GM19455 (cell line): ENCODE results near the gene PRKAG2.

Experiments
- ATAC-seq: cut with Tn5 transposase; IDR thresholded peaks from one replicate; pipeline ENCODE4 v1.9.1; 2021; ENCODE audit not compliant: unreplicated experiment

Gene PRKAG2

DNA sequence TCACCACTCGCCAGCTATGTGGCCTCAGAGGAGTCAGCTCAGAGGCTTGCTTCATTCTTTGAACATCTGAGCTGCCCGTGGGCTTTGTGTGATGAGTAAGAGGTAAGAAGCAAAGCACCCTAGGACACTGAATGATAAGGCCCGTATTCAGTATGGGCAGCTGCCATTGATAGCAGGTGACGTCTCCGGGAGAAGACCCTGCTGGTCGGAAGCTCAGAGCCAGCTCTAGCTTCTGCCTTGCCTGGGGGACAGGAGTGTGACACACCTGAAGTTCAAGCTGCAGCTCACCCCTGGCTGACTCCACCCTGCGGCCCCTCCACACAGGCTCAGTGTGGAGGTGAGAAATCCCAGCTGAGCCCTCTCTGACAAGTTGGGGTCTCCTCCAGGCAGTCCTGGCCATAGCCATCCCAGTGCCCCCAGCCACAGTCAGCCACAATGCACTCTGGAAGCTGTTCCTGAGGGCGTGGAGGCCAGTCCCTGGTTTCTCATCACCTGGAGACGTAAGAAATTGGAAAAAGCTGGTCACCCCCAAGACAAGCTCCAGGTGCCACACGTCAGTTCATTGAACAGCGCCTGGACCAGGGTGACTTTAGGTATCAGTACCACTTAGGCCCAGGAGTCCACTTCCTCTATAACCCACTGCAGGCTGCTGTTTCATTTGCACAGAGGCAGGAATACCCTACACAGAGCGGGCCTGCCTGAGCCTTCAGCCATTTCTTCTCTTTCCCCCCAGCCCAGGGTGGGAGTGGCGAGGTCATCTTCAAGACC, 192.3 kb downstream of the PRKAG2 start:
- ATAC-seq: no peak

DNA sequence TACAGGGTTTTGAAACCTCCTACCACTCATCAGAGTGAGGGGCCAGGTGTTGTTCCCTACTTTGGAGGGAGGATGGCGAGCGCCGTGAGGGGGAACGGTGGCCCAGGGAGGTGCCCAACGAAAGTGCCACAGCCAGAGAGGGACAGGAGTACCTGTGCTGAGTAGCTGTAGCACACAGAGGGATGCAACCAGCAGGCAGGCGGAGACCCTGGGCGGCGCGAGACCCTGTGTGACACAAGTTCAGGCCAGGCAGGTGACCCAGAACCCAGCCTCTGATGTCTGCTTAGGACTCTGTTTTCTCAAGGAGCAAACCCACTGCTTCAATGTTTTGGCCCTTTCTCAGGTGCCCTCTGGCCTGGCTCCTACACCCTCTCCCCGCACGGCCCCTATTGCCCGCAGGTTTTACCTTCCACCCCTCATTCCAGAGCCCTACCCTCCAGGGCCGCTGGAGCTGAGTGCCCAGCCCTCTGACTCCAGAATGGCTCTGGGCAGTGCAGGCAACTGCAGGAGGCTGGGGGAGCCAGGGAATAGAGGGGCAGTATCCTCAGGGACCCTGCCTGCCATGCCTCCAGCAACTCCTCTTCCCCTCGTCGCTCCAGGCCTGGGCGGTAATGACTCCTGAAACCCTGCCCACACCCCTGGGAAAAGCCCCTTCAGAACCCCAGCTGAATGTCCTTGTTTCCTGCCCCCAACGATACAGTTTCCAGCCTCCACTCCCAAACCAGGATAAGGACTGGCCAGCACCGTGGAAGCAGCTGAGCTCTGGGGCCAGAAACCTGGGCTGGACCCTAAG, 193.1 kb downstream of the PRKAG2 start:
- no peak for ATAC-seq

DNA sequence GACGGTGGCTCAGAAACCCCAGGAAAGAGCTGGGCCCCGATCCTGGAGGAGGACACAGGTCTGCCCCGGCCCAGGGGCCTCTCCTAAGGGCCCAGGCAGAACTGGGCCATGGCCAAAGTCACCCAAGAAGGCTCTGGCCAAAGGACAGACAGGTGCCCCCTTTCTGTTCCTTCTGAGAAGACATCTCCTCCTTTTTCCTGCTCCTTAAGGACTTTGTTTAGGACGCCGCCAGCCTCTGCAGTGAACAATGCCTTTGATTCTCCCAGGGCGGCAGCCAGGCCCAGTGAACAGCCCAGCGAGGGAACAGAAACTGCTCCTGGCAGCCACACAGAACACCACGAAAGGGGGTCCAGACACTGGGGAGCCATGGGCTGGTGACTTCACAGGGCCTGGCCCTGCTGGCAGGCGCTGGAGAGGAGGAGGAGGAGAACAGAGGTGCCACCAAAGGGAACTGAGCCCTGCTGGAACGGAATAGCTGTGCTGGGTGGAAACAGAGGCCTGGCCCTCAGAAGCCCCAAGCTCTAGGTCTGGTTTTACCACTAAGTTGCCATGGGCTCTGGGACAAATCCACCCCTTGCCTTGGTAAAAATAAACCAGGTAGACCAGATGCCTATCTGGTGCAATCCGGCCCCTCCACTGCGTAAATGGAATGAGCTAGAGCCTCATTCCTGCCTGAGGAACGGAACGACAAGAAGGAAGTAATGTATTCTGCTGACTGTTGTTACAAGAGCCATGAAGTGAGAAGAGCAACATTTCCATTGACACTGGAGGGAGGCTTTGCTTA, 193.9 kb downstream of the PRKAG2 start:
- ATAC-seq: no peak

DNA sequence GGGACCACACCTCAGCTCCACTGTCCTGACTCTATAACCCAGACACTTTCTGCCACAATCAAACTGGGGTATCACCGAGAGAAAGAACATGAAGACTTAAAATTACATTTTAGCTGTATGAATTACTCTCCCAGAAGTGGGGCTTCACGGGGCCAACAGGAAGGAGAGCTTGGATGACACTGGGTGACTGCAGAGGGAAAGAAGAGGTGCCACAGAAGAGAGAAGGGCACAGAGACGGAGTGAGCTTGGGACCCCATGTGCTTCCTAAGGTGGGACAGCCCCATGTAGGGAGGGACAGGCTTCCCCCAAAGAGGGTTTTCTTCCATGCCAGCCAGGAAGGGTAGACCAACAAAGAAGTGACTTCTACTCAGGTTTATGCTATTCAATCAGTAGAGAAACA, 195.2 kb downstream of the PRKAG2 start:
- no peak for ATAC-seq

DNA sequence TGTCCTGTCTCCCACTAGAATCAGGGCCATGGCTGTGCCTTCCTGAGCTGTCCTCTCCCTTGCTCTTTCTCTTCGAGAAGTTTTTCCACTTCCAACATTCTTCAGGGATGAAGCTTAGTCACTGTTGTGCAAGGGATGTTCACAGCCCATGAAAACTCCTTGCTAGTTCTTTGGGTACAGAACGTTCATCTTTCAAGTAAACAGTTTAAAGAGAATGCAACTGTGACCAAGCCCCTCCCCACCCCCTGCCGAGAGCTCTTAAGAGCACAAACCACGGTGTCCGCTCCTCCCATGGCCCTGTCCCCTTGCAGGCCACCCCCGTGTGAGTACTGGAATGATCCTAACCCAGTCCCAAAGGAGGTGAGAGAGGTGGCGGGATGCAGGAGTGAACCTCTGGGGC, 196.1 kb downstream of the PRKAG2 start:
- no peak for ATAC-seq

DNA sequence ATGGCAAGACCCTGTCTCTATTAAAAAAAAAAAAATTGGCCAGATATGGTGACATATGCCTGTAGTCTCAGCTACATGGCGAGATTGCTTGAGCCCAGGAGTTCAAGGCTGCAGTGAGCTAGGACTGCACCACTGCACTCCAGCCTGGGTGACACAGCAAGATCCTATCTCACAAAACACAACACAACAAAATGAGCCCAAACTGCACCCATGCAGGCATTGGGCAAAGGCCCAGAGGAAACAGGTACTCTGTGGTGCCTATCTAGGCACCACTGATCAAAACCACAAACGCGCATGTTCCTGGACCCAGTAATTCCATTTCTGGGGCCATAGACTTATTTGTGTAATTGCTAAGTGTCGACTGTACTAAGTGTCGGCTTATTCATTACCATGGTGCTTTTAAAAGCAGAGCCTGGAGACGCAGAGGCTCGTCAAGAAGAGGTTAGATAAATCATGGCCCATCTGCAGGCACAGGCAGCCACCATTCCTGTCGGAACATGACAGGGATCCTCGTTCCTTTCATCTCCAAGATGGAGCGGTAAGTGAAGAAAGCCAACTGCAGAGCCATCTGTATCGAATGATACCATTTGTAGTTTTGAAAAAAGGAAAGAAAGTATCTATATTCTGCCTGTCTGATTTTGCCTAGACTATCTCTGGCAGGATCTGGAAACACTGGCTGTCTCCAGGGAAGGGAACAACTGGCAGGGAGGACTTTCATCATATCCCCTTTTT, 196.9 kb downstream of the PRKAG2 start:
- no peak for ATAC-seq

DNA sequence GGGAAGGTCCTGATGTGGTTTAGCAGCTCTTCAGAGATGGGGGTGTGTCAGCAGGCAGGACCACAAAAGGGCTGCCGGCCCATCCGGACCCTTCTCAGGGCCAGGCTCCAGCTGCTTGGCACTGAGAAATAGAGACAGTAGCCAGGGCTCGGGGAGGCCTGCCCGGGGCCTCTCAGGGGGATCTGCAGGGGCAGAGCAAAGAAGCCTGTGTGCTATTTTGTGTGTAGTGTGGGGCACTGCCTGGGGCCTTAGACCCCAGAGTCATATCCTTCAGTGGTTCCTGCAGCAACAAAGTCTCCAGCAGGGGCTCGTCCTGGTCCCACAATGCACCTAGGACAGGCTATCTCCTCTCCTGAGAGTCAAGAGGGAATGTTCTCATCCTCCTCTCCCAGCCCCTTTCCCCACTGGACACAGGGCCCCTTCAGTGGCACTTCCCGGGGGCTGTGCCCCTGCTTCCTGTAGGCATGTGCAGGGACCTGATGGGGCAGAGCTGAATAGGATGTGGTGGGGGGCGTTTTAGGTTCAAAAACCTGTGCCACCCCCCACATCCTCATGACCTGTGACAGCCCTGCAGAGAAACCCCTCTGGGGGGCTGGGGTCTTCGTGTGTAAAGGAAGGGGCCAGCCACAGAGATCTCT, 197.7 kb downstream of the PRKAG2 start:
- ATAC-seq: no peak

DNA sequence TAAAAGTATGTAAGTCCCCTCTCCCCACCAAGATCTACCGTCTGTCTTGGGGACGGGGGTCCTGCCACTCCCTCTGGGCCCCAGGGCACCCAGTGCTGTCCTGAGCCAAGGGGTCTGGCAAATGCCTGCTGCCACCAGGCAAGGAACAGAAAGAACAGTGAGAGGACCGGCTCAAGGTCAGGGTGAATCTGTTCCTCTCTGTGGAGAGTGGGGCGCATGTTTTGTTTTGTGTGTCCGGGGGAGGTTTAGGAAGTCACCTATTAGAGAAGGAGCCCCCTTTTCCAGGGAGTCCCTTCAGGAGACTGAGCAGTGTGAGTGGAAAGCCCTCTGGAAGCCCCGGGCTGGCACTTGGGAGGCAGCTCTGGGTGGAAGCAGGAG, 198.7 kb downstream of the PRKAG2 start:
- ATAC-seq: no peak

DNA sequence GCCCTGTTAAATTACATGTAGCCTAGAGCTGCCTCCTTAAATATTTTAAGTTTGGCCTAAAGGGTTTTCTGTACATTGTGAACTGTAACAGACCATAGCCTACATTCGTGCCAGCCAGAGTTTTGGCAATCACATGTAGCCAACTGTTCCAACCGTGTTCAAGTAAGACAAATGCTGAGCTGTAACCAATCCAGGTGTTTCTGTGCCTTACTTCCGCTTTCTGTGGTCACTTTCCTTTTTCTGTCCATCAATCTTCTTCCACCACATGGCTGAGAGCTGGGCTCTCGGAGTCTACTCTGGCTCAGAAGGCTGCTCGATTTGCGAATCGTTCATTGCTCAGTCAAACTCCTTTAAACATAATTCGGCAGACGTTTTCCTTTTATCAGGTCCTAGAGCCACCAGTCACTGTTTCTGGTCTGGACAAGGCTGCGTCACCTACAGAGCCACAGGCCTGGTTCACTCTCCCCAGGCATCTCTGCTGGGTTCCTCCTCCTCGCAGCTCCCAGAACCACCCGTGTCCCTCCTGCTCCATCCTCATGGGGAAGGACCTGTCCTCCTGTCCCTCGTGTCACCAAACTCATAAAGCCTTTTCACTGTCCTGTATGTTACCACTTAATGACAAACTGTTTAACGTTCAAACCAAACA, 199.2 kb downstream of the PRKAG2 start:
- no peak for ATAC-seq

DNA sequence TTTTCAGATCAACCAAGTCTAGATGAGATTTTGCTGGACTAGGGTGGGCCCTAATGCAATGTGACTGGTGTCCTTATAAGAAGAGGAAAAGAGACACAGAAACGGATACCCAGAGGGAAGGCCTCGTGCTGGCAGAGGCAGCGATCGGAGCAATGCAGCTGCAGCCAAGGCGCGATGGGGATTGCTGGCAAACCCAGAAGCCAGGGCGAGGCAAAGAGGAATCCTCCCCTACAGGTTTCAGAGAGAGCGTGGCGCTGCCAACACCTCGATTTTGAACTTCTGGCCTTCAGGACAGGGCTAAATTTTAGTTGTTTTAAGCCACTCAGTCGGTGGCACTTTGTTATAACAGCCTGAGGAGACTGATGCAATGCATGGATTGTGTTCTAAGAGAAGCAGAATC, 200.2 kb downstream of the PRKAG2 start:
- ATAC-seq: no peak

DNA sequence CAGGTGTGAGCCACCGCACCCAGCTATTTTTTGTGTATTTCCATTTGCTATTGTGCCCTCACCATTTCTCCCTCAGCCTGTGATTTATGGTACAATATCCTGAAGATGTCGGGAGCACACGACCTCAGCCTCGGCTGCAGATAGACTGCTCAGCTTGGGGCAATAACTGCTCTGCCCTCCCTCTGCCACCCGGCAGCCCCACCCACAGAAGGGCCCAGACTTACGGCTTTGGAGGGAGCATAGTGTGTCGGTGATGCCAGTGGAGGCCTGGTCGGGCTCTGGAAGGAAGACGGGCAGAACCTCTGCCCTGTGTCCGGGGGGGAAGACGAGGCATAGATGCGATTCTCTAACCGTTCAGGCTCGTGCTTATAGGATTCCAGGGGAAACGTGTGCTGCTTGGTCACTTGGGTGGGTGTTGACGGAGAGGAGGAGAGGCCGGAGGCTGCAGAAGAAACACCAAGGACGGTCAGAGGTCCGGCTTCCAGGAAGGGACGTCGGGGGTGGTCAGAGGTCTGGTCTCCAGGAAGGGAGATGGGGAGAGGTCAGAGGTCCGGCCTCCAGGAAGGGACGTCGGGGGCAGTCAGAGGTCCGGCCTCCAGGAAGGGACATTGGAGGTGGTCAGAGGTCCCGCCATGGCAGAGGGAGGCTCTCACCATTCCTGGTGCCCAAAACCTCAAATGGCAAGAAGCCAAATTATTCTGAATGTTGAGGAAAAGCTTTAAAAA, 201.6 kb downstream of the PRKAG2 start:
- no peak for ATAC-seq

DNA sequence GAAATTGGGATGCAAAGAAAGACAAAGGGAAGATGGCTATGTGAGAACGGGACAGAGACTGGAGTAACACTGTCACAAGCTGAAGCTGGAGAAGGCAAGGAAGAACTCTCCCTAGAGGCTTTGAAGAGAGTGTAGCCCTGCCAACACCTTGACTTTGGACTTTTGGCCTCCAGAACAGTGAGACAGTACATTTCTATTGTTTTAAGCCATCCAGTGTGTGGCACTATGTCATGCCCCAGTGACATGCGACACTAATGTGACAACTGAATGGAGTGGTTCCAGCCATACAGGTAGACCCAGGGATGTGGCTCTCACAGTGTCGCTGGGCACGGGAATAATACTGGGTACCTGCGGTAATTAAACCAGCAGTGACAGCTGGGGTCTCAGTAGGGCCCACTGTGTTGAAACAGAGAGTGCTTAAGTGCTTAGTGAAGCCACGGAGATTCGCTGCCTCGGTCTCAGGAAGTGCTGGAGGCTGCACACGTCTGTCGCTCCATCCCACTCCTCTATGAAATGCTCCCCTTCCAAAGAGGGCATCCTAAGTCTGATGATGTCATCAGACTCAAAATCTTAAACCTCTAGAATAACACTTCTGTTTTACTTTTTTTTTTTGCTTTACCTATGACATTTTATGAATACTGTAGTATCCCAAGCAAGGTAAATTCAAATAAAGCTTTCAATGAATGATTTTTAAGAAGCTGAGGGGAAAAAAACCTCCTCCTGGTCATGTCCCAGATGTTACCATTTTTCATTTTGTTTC, 202.6 kb downstream of the PRKAG2 start:
- no peak for ATAC-seq

DNA sequence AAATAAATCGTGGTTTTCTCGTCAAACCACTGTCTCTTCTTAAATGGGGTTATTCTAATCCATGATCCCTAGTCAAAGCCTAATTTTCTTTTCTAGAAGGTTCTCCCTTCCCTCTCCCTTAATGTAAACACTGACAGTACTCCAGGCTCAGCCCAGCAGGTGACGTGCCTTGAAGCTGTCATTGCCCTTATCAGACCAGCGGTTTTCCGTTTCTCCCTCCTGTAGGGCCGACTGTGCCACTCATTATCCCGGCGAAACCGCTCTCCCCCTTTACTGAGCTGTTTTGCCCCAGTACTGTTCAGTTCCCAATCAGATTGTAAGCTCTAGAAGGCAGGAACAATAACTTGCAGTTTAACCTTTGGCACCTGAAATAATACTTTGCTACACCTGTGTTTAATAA, 203.7 kb downstream of the PRKAG2 start:
- ATAC-seq: no peak

DNA sequence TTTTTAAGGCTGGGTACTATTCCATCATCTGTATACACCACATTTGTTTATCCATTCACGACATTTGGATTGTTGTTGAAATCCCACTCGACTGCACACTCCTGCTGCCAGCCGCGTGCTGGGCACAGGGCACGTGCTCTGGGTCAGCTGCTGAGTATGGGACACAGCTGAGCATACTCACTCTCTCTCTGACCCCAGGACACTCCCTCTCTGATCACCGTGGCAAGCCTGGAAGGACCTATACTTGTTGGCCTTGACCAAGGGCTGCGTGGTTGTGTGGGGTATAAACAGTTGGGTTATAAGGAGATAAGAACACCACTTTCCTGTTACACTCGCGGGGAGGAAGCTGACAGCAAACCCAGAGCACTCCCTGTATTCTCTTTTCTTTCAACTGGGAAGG, 204.2 kb downstream of the PRKAG2 start:
- no peak for ATAC-seq

DNA sequence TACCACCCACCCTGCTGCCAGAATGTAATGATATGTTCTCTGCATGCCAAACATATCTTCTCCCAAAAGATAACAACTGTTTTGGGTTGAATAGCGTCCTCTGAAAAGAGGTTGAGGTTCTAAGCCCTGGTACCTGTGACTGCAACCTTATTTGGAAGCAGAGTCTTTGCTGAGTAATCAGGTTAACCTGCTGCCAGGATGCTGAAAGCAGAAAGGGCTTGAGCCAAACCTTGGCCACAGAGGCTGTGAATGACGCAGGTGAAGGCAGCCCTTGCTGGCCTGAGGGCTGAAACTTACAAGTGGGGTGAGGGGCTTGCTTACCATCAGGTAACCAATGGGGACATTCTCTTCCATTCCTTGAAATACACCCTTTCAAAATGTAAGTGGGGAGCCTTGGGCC, 205.4 kb downstream of the PRKAG2 start:
- ATAC-seq: no peak

DNA sequence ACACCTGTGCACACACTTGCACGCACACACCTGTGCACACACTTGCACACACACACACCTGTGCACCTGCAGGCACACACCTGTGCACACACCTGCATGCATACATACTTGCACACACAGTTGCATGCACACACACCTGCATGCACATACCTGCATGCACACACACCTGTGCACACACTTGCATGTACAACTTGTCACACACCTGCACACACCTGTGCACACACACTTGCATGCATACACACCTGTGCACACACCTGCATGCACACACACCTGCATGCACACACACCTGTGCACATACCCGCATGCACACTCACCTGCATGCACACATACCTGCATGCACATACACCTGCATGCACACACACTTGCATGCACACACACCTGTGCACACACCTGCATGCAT, 207.2 kb downstream of the PRKAG2 start:
- ATAC-seq: no peak

DNA sequence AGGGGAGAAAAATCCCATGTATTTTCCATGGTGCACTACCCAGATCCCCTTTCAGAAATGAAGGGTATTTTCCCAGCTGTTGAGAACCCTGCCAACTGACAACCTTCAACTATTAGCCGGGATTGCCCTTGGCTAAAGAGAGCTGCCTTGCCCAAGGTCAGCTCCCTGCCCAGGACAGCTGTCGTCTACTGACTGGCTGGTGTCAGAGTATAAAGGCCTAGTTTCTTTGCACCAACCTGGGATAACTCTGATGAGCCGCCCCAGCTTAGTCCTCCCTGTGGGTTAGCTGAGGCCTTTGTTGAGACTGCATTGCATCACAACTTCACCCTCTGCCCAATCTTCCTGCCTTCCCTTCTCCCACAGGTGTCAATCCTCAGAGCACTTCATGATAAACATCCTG, 210.0 kb downstream of the PRKAG2 start:
- no peak for ATAC-seq

DNA sequence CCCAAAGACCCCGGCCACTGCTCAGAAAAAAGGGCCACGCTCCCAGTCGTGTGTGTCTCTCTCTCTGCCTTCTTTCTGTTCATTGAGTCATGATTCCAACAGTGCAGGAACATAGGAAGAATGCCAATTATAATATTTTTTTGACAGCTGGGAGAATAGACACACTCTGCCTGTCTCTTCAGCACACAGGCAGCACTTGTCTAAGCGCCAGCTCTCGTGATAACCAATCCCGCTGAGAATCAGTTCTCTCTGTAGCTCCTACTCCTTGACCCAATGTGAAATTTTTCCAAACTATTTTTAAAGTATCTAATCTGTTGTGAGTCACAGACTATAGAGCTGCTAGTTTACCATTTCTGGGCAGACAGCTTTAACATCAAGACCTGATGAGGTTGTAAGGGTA, 211.5 kb downstream of the PRKAG2 start:
- ATAC-seq: no peak

DNA sequence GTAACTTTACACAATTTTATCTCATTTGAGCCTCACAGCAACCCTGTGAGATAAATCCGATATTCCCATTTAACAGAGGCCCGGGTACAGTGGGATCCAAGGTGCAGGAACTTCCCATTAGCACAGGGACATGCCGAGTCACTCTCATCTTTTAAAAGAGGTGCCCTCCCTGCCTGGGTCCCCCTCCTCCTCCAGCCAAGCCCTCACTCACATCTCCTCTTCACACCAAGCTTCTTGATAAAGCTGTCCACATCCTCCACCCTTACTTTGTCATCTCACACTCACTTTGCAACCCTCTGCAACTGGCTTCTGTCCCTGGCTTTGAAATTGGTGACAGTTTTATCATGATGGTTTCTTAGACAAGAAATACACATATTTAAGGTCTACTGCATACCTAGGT, 212.6 kb downstream of the PRKAG2 start:
- no peak for ATAC-seq
